Activated naive CD4-positive, alpha-beta T cell treated with anti-CD3 and anti-CD28 coated beads, Interleukin-2, amount 50 U/mL, for 72 hours (primary cell): ENCODE measurements around the gene CPLANE2. TPM values are rescaled to one million over a fixed set of nuclear protein-coding genes. Genes with fewer than 3 reads are reported as not detected.
"Not testable (repeated sequence)": the region's sequence is repeated elsewhere in the genome, so short reads cannot be mapped to it uniquely, and the experiment has no call there.

Experiments used
- ATAC-seq, 2 donors: fragments of 150-1000 bp; cut with Tn5 transposase; 2 replicates each; pipeline ENCODE4 v1.10.0; 2021; ENCODE audit warnings: mild to moderate bottlenecking in 2 of 2, moderate library complexity in 2 of 2
- DNase-seq, 2 donors: peaks; one replicate each; pipeline ENCODE4 v3.0.0; 2021 to 2022; ENCODE audit warnings: low spot score in 2 of 2
- H3K27ac Mint-ChIP-seq, 2 donors: one replicate each; pipeline ENCODE4 v1.8.0; 2022; ENCODE audit warnings: mild to moderate bottlenecking in 2 of 2, mixed read lengths in 2 of 2
- H3K36me3 Mint-ChIP-seq, 2 donors: one replicate each; pipeline ENCODE4 v1.8.0; 2022; ENCODE audit warnings: mixed read lengths in 2 of 2
- H3K9me3 Mint-ChIP-seq, 2 donors: one replicate each; pipeline ENCODE4 v1.8.0; 2022; ENCODE audit warnings: mixed read lengths in 2 of 2
- total RNA-seq, 2 donors: library from RNA; stranded (reverse); gene quantifications; one replicate each; pipeline ENCODE4 v1.2.3, GENCODE V29; 2022

CPLANE2 gene
- total RNA-seq, 2 donors from 2014 or later = 3.0 to 4.2 TPM

DNA sequence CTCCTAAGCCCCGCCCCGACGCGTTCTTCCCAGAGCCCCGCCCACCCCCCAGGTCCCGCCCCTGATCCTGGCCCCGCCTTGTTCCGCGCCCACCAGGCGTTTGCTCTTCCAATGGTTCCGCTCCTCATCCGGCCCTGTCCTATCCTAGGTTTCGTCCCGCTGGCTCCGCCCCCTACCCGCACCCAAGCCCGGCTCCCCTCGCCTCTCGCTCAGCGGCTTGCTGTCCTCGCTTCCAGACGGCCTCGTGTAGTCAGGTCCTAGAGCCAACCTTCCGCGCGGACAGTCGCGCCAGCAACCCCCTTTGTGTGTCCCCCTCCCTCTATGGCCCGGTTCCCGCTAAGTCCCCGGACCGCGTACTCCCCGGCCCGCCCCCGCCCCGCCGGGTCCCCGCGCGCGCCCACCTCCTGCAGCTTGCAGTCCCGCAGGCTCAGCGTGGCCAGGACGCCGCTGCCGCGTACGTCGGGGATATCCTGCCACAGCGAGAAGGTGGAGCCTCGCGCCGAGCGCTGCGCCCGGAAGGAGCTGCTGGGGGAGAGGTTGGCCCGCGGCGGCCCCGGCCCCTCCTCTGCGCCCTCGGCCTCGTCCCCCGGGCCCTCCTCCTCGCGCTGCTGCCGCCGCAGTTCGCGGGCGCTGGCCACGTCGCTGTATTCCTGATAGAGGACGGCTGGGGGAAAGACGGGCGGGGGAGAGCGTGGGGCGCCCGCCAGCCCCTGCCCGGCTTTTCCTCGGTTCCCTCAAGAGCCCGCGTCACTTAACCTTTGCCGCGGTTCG is 30.3 kb downstream of the CPLANE2 start:
- DNase-seq (peak; percentile 90 to 93), ATAC-seq (peak; percentile 91 to 92)
- H3K9me3 Mint-ChIP-seq = no peaks in the 10 kb centered on the region
- peak overlapping the region; percentile 89 to 91 for H3K27ac Mint-ChIP-seq
- H3K36me3 Mint-ChIP-seq = no peaks in the 10 kb centered on the region

DNA sequence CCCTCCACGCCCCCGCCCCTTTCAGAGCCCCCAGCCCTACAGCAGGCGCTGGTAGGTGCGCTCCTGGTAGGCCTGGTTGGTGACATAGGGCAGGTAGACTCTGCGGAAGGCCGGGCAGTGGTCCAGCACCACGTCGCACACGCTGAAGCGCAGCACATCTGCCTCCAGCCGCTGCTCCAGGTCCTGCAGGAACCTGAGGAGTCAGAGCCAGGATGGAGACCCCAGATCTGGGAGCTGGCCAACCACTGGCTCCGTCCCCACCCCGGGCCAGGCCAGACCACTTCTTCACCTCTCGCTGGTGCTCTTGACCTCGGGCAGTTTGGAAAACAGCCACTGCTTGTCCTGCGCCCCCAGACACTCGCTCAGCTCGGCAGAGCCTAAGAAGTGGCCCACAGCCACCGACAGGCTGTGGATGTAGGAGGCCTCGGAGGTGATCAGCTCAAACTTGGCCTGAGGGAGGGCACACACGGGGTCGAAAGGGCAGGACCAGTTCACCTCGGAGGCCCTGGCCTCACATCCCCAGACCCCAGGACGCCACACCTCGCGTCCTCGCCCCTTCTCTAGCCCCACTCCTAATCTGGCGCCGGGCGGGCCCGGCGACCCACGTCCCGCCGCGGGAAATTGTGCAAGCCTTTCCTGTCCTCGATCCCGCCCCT is 31.0 kb downstream of the CPLANE2 start:
- no peaks in the 10 kb centered on the region for H3K9me3 Mint-ChIP-seq
- no peak for DNase-seq
- H3K36me3 Mint-ChIP-seq = no peaks in the 10 kb centered on the region
- no peak for ATAC-seq
- peak overlapping the region; percentile 89 to 91 for H3K27ac Mint-ChIP-seq

DNA sequence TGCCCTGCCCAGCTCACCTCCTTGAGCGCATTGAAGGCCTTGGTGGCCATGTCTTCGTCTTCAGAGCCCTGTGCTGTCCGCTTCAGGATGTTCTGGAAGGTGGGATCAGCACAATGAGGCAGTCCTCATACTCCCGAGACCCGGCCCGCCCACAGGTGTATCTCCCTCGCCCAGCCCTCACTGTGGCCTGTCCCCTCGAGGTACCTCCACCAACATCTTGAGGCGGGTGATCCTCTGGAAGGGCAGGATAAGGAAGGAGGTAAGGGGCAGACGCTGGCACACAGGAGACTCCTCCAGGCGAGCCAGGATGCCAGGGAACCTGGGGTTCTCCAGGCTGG is 31.7 kb downstream of the CPLANE2 start:
- ATAC-seq (no peak), DNase-seq (no peak)
- Mint-ChIP-seq H3K27ac (peak overlapping the region in 1 of 2 donors; percentile 89), H3K36me3 (no peaks in the 10 kb centered on the region), H3K9me3 (no peaks in the 10 kb centered on the region)

DNA sequence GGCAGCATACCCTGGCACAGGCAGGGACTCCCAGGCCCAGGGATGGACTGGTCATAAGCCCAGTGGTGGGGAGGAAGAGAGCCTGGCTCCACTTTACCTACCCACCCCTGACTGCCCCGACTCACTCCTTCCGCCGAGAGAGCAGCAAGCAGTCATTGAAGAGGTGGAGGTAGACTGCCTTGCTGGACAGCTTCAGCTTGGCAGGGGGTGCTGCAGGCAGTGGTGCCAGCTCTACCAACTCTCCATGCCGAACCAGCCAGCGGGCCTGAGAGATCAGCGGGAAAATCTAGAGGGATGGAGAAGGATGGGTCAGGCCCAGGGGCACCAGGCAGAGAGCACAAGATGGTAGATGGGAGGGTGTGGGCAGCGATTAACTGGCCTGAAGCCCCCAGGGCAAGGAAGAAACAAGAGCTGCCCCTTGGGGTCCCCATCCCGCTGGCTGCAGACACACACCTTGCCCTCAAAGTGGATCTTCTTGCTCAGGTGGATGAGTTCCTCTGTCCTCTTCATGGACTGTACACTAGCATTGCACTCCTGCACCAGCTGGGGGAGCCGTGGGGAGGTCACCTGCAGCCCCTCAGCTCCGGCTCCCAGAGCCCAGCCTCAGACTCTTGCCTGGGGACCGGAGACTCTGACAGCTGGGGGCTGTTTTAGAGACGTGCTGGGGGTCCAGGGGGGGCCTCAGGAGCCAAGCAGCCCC is 32.2 kb downstream of the CPLANE2 start:
- peak in 1 of 2 donors; percentile 33 for DNase-seq
- no peaks in the 10 kb centered on the region for H3K36me3 Mint-ChIP-seq
- H3K27ac Mint-ChIP-seq = peak overlapping the region in 1 of 2 donors; percentile 89
- no peak for ATAC-seq
- no peaks in the 10 kb centered on the region for H3K9me3 Mint-ChIP-seq

DNA sequence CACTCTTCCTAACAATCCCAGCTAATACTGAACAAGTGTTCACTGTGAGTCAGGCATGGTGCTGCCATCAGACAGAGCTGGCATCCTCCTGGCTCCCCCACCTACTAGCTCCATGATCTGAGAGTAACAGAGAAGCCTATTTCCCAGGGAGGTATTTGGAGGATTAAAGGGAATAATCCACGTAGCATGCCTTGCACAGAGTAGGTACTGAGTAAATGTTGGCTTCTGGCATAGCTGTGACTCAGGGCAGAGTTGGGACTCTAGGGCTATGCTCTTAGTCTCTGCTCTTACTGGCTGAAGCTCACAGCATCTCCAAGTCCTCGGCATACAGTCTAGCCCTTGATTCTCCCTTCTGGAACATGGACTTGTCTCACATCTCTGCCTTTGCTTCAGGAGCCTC is 32.8 kb downstream of the CPLANE2 start:
- Mint-ChIP-seq H3K9me3 (no peaks in the 10 kb centered on the region), H3K27ac (peak overlapping the region in 1 of 2 donors; percentile 89), H3K36me3 (no peaks in the 10 kb centered on the region)

DNA sequence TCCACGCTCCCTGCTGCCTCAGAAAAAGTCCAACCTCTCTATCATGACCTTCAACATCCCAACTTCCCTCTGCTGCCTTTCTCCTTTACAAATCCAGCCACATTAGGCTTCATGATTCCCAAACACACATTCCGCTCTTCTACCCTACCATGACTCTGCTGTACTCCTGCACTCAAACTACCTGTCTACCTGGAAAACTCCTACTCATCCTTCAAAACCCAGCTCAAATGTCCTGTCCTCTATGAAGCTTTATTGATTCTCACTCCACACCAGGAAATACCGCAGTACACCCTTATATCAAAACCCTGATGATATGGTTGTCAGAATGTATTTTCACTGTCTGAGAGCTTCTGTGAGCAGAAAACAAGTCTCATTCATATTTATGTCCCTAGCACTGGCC is 33.4 kb downstream of the CPLANE2 start:
- Mint-ChIP-seq H3K36me3 (no peaks in the 10 kb centered on the region), H3K27ac (peak overlapping the region; percentile 10 to 11)
- DNase-seq = no peak

More for the DNA sequence above, 32.8 kb downstream of the CPLANE2 start:
- no peak for ATAC-seq
- no peak for DNase-seq

DNA sequence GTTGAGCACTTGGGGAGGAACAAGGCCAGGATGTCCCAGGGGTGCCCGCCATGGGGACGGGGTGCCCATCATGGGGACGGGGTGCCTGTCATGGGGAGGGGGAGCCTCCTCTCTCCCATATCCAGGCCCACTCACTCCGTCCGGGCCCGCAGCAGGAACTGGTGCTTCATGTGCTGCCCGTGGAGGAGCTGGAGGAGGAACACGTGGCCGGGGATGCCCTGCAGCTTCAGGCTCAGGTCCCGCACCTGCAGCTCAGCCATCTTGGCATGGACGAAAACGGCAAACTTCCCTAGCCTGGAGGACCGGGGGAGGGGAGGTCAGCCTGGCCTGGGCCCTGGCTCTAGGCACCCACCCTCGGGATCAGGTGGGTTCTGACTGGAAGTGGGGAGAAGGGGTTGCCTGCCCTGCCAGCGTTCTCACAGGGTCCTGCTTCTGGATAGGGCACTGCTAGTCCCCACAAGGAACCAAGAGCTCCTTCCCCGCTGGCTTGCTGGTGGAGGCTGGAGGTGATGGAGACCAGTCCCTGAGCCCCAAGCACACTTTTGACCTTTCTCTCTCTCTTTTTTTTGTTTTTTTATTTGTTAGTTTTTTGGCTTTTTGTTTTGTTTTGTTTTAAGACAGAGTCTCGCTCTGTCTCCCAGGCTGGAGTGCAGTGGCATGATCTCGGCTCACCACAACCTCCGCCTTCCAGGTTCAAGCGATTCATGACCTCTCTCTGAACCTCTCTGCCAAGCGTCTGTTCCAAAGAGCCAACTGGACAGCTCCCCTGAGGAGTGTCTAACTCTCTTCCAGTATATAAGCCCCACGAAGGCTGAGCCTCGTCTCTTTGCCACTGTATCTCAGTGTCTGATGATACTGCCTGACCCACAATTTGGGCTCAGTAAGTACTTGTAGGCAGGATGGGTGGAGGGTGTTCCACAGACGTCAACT is 34.4 kb downstream of the CPLANE2 start:
- no peak for ATAC-seq
- Mint-ChIP-seq H3K9me3 (no peaks in the 10 kb centered on the region), H3K36me3 (no peaks in the 10 kb centered on the region), H3K27ac (peak overlapping the region; percentile 11 to 50)
- no peak for DNase-seq

More for the DNA sequence above, 33.4 kb downstream of the CPLANE2 start:
- no peaks in the 10 kb centered on the region for H3K9me3 Mint-ChIP-seq
- no peak for ATAC-seq

DNA sequence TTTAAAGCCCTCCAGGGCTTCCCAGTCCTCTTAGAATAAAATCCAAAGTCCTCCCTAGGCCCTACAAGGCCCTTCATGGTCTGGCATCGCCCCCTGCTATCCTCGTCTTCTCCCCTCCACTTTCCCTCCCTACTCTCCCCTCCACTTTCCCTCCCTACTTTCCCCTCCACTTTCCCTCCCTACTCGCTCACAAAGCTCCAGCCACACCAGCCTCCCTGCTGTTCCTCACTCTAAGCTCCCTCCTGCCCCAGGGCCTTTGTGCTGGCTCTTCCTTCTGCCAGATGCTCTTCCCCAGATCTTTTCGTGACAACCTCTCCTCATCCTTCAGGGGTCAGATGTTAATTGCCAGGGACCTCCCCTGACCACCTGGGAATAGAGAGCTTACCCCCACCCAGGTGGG is 37.3 kb downstream of the CPLANE2 start:
- Mint-ChIP-seq H3K36me3 (no peaks in the 10 kb centered on the region), H3K27ac (peak overlapping the region in 1 of 2 donors; percentile 40), H3K9me3 (no peaks in the 10 kb centered on the region)
- ATAC-seq (no peak), DNase-seq (no peak)

DNA sequence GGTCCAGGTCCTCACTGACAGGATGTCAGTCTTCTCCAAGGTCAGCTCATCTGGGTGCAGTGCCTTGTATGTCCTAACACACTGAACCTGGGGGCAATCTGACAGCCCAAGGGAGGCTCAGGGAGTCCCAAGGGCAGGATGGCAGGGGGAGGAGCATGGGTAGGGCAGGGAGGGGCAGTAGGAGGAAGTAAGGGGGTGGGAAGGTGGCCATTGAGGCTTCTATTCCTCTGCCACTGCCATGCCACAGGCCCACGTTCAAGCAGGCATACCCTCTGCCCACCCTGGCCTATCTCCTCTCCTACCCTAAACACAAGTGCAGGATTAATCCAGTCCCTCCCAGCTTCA is 37.9 kb downstream of the CPLANE2 start:
- Mint-ChIP-seq H3K27ac (peak overlapping the region; percentile 2 to 40), H3K9me3 (no peaks in the 10 kb centered on the region), H3K36me3 (no peaks in the 10 kb centered on the region)
- DNase-seq (no peak), ATAC-seq (no peak)

DNA sequence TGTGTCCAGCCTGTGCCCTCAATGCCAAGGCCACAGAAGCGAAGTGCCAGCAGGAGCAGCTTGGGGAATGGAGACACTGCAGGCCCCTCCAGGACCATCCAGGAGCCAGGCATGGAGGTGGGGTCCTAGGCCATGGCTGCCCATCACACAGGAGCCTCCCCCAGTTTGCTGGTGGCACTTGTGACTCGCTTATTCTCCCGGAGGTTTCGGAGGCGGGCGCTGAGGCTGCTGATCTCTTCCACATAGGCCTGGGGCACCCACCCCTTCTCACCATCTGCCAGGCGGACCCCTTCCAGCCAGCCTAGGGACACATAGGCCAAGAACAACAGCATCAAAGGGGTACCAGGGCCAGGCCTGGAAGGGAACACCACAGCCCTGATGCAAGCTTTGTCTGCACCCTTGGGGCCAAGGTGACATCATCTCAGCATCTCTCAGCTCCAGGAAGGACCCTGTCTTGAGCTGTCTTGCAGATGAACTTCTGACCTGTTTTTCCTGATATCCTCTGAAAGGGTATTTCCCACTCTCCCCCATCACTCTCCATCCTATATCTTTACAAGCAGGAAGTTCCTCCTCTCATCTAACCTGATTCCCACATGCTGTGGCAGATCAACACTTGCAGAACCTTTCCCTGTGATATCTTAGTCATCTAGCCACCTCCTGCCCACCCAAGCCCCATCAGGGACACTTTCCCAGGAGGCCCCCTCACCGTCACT is 38.4 kb downstream of the CPLANE2 start:
- no peaks in the 10 kb centered on the region for H3K36me3 Mint-ChIP-seq
- DNase-seq = no peak
- ATAC-seq = no peak
- peak overlapping the region; percentile 7 to 81 for H3K27ac Mint-ChIP-seq
- no peaks in the 10 kb centered on the region for H3K9me3 Mint-ChIP-seq

DNA sequence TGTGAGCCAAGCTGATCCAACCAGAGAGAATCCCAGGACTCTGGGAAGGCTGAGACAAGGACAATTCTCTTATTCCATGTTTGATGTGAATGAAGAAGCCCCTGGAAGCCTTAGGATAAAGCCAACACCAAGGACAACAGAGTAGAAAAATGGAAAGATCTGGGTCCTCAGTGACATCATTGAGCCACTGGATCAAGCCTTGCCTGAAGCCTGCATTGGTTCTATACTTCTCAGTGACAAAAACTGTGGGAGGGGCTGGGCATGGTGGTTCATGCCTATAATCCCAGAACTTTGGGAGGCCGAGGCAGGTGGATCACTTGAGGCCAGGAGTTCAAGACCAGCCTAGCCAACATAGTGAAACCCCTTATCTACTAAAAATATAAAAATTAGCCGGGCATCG is 40.1 kb downstream of the CPLANE2 start:
- ATAC-seq (no peak), DNase-seq (no peak)
- no peaks in the 10 kb centered on the region for H3K9me3 Mint-ChIP-seq

DNA sequence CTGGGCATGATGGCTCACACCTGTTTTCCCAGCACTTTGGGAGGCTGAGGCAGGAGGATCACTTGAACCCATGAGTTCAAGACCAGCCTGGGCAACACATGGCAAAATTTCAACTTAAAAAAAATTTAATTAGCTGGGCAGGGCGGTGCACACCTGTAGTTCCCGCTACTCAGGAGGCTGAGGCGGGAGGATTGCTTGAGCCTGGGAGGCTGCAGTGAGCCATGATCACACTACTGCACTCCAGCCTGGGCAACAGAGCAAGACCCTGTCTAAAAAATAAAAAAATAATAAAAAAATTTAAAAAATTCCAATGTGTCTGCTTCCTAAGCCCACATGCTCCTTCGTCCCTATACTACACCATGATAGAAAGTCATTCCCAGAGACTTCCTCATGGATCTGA is 40.8 kb downstream of the CPLANE2 start:
- not testable (repeated sequence) for DNase-seq, ATAC-seq, H3K27ac Mint-ChIP-seq, H3K36me3 Mint-ChIP-seq, H3K9me3 Mint-ChIP-seq

More for the DNA sequence above, 40.1 kb downstream of the CPLANE2 start:
- no peaks in the 10 kb centered on the region for H3K36me3 Mint-ChIP-seq
- H3K27ac Mint-ChIP-seq = peak overlapping the region in 1 of 2 donors; percentile 56

DNA sequence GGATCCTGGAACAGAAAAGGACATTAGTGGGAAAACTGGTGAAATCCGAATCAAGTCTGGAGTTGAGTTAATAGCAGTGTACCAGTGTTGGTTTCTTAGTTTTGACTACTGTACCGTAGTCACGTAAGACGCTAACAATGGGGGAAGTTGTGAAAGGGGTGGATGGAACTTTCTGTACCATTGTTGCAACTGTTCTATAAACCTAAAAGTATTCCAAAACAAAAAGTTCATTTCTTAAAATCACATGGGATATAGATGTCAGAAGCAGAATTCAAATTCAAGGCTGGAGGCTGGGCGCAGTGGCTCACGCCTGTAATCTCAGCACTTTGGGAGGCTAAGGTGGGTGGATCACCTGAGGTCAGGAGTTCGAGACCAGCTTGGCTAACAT is 41.5 kb downstream of the CPLANE2 start:
- Mint-ChIP-seq H3K9me3 (no peaks in the 10 kb centered on the region), H3K27ac (no peak overlapping the region), H3K36me3 (no peaks in the 10 kb centered on the region)
- DNase-seq (no peak), ATAC-seq (no peak)

DNA sequence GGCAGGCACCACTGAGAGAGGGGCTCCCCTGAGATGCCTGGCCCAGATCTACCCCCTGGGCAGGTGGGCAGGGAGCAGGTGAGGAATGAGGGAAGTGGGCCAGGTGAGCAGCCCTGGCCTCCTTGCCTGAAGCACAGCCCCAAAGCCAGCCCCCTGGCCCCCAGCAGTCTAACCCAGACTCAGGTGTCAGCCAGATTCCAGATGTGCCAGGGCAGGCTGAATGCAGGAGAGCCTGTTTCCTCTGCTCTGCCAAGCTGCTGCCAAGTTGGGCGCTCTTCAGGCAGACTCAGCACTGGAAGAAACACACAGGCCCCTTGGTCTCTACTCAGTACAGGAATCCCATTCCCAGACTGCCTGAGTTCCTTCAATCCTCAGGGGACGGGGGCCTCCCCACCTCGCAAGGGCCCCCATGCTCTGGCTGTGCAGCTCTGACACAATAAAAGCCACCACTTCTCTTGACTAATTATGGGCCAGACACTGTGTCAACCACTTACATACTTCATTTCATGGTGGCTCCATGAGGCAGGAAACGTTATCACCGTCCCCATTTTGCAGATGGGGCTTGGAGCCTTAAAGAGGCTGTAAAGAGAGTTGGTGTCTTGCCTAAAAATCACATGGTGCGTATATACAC is 45.0 kb downstream of the CPLANE2 start:
- no peaks in the 10 kb centered on the region for H3K9me3 Mint-ChIP-seq
- no peak for ATAC-seq
- no peaks in the 10 kb centered on the region for H3K36me3 Mint-ChIP-seq
- H3K27ac Mint-ChIP-seq = no peak overlapping the region
- no peak for DNase-seq

DNA sequence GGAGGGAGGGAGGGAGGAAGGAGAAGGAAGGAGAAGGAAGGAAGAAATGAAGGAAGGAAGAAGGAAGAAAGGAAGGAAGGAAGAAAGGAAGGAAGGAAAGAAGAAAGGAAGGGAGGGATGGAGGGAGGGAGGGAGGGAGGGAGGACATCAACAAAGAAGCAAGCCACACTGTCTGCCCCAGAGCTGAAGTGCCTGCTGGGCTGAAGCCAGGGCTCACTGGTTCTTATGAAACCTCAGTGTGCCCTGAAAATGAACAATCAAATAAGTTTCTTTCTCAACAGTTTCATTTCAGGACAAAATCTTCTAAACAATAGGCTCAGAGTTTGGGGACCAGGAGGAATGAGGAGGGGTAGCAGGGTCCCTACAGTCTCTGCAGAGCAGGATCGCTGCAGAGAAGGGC is 45.7 kb downstream of the CPLANE2 start:
- ATAC-seq (no peak), DNase-seq (no peak)
- Mint-ChIP-seq H3K36me3 (no peaks in the 10 kb centered on the region), H3K9me3 (no peaks in the 10 kb centered on the region), H3K27ac (no peak overlapping the region)
